LNCaP clone FGC (cell line): ENCODE results near the gene COL4A3.
A peak's percentile ranks its signal among the peaks of the same experiment; 100 is the strongest.

ENCODE experiments used
- DNase-seq: peaks from one replicate; pipeline ENCODE4 v3.0.0-alpha.2; 2011; ENCODE audit warnings: low read depth
- H3K4me3 ChIP-seq: 2 replicates; pipeline ENCODE4 v1.5.1; 2011; ENCODE audit warnings: mild to moderate bottlenecking, low read depth, low read length, control low read depth
- CTCF ChIP-seq: IDR thresholded peaks from 2 replicates; pipeline ENCODE4 v1.5.1; 2012; ENCODE audit warnings: mild to moderate bottlenecking; ENCODE audit not compliant: control insufficient read depth, insufficient read depth; ENCODE audit errors: extremely low read depth

COL4A3 gene

DNA sequence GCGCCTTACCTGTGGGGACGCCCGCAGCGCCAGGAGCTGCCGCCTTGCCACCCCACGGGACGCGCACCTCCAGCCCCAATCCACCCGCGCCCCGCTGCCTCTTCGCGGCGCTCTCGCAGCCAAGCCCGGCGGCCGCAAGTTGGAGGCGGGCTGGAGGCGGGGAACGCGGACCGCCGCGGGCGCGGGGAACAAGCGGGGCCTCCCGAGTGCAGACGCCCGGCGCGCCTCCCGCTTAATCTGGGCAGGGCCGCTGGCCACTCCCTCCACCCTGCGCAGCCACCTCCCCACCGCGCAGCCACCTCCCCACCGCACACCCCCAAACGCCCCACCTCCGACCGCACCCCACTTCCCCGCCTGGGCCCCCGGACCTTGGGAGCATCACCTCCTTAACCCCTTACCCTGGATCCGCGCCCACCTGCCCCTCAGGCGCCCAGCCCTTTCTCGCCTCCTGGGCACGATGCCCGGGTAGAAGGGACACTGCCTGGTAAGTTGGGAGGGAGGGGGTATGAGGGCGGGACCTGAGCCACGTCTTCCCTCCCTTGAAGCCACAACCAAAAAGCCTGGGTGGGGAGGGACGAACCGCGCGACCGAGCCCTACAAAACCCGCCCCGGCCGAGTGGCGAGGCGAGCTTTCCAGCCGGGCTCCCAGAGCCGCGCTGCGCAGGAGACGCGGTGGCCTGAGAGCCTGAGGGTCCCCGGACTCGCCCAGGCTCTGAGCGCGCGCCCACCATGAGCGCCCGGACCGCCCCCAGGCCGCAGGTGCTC lies at the start of gene COL4A3, which contains the start of gene COL4A4:
Gene COL4A3, plus strand, starts transcription at position 627 of the 765 bp plus-strand sequence. Its CDS starts 103 bp downstream, at position 730.
Gene COL4A4, minus strand, starts transcription at position 208 of the 765 bp plus-strand sequence. CDS start 16,722 bp downstream, outside the sequence.
- DNase-seq, result no peak
- peak; percentile 4; the same call in 1 of the 2 replicates for TF ChIP-seq CTCF
- H3K4me3 ChIP-seq, result peak within 1 kb of the TSS; percentile 49

DNA sequence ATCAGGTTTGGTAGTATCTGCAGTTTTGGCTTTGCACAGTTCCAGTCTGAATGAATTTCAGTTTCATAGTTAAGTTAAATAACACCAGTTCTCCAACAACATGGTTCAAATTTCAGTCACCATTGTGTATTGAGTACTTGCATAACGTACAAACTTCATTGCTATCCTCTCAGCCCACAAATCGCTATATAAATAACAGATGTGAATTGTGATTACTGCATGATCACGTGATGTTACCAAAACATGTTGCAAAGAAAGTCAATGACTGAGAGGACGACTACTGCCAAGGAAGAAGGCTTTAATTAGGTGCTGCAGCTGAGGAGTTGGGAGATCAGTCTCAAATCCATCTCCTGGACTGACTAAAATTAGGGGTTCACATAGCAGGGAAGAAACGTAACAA lies 48.7 kb upstream of the COL4A3 start:
- no peak overlapping the region for H3K4me3 ChIP-seq
- no peak for DNase-seq
- no peak for TF ChIP-seq CTCF

- no peak for DNase-seq
- no peak for TF ChIP-seq CTCF
Measured at GRCh38 chr2:227117027-227117426, 47.4 kb upstream of the COL4A3 start.

DNA sequence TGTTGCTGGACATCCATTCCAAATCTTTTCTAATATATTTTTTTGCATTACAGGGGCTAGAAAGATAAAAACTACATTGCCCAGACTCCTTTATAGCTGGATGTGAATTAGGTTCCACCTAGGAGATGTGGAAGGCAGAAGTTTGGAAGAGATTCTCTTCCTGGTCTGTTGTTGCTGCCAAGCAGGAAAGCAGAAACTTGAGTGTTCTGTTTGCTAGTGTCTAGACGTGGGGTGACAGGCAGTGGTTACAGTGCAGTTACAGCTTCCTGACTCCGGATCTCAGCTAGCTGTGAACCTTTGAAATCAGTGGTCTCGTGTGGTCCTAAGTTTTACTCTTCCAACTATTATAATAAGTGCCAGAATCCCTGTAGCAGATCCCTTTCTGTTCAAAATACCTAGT lies 46.6 kb upstream of the COL4A3 start:
- no peak overlapping the region for H3K4me3 ChIP-seq
- no peak for DNase-seq
- TF ChIP-seq CTCF, result no peak

More at GRCh38 chr2:227117027-227117426, 47.4 kb upstream of the COL4A3 start:
- no peak overlapping the region for H3K4me3 ChIP-seq

DNA sequence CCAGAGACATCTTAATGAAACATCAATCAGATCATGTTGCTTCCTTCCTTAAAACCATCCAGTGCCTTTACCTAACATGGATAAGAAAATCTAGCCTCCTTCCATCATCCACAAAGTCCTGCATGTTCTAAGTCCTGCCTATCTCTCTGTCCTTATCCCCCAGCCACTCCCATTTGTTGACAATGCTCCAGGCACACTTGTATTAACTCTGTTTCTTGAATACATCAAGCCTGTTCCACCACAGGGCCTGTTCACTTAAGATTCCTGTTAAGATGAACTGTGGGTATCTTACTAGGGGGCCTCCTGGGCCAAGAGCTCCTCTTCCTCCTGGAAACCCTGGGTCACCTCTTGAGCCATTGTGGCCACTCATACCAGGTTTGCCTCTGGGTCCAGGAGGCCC lies 46.1 kb upstream of the COL4A3 start:
- H3K4me3 ChIP-seq, result no peak overlapping the region
- DNase-seq, result no peak
- no peak for TF ChIP-seq CTCF

DNA sequence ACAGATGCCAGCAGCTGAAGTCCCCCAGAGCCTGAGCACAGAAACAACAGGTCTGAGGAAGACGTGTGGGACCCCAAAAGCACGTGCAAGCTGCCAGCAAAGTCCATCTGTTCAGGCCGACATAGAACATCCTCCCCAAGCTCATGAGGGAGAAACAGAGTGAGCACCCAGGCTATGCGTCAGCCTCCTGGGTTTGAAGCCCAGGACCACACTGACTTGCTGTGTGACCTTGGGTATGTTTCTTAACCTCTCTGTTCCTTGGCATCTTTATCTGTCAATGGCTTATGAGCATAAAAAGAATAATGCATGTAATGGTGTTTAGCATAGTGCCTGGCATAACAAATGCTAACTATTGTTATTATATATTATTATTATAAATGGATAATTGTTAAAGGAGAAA lies 40.7 kb upstream of the COL4A3 start:
- DNase-seq, result no peak
- no peak for TF ChIP-seq CTCF
- H3K4me3 ChIP-seq, result no peak overlapping the region
